Osteoblast (primary cell): ENCODE data around the gene TARBP1. TPM values are rescaled to one million over a fixed set of nuclear protein-coding genes. Genes with fewer than 3 reads are reported as not detected.
A peak's percentile ranks its signal among the peaks of the same experiment; 100 is the strongest.
"Not testable (repeated sequence)": the region's sequence is repeated elsewhere in the genome, so short reads cannot be mapped to it uniquely, and the experiment has no call there.

ENCODE experiments used
- DNase-seq: peaks from one replicate; pipeline ENCODE4 v3.0.0; 2011; ENCODE audit warnings: low spot score, mixed read lengths; ENCODE audit not compliant: insufficient read length; ENCODE audit errors: missing footprints
- H2AFZ ChIP-seq: 2 replicates; pipeline ENCODE4 v1.6.0; 2011; ENCODE audit warnings: mild to moderate bottlenecking, low read length
- H3K27ac ChIP-seq: 2 replicates; pipeline ENCODE4 v1.5.1; 2011; ENCODE audit warnings: mild to moderate bottlenecking, low read depth, low read length, moderate library complexity
- H3K27me3 ChIP-seq: 2 replicates; pipeline ENCODE4 v1.6.0; 2012; ENCODE audit warnings: mild to moderate bottlenecking, control low read depth, inconsistent platforms, low read length, moderate library complexity; ENCODE audit not compliant: insufficient read depth
- H3K36me3 ChIP-seq: 2 replicates; pipeline ENCODE4 v1.5.1; 2011; ENCODE audit warnings: mild to moderate bottlenecking, low read length, control low read depth, moderate library complexity; ENCODE audit not compliant: insufficient read depth
- H3K4me1 ChIP-seq: 2 replicates; pipeline ENCODE4 v1.5.1; 2011; ENCODE audit warnings: mild to moderate bottlenecking, low read length, control low read depth, moderate library complexity; ENCODE audit not compliant: insufficient read depth
- H3K4me2 ChIP-seq: 2 replicates; pipeline ENCODE4 v1.6.0; 2011; ENCODE audit warnings: mild to moderate bottlenecking, low read length; ENCODE audit not compliant: insufficient read depth
- H3K4me3 ChIP-seq: fragments of 200-600 bp; sonication (generic); 3 replicates; pipeline ENCODE4 v1.5.1; 2012; ENCODE audit warnings: mild to moderate bottlenecking, low read length, inconsistent platforms; ENCODE audit not compliant: insufficient read depth
- H3K79me2 ChIP-seq: 2 replicates; pipeline ENCODE4 v1.6.0; 2012; ENCODE audit warnings: mild to moderate bottlenecking, low read length, control low read depth, inconsistent platforms; ENCODE audit not compliant: insufficient read depth
- H3K9me3 ChIP-seq: 2 replicates; pipeline ENCODE4 v1.5.1; 2011; ENCODE audit warnings: low read depth, low read length, control low read depth
- H4K20me1 ChIP-seq: 2 replicates; pipeline ENCODE4 v1.6.0; 2012; ENCODE audit warnings: mild to moderate bottlenecking, low read length, control low read depth; ENCODE audit not compliant: insufficient read depth
- total RNA-seq: library from RNA; depleted of rRNA; stranded (reverse); fragments of >200 nt; gene quantifications from 2 replicates; pipeline ENCODE4 v1.2.3, GENCODE V29; 2012
- TF ChIP-seq, protein P1 (sequence below): IDR thresholded peaks from 2 replicates; pipeline ENCODE4 v1.5.1; 2011; ENCODE audit warnings: mild to moderate bottlenecking, low read depth, low read length, moderate library complexity; ENCODE audit errors: extremely low read depth

TARBP1 gene
- total RNA-seq, 1 donor: 29.7 TPM

DNA sequence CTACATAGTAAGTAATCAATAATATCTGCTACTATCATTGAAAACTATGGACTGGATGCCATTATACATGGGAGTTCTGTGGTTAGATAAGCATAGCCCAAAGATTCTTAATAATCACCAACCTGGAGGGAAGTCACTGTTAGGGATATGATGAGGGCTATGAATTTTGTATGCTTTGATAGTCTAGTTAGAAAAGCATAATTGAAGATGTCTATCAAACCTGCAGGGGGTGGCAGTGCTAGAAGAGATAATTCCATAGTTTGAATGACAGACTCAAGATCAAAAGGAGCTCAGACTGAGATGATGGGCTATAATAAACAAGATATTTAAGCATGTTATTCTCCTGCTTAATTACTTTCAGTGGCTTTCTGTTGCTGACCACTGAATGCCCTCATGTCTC lies 121.1 kb downstream of the TARBP1 start:
- no peak overlapping the region for H3K4me2 ChIP-seq
- TF ChIP-seq, protein P1, sequence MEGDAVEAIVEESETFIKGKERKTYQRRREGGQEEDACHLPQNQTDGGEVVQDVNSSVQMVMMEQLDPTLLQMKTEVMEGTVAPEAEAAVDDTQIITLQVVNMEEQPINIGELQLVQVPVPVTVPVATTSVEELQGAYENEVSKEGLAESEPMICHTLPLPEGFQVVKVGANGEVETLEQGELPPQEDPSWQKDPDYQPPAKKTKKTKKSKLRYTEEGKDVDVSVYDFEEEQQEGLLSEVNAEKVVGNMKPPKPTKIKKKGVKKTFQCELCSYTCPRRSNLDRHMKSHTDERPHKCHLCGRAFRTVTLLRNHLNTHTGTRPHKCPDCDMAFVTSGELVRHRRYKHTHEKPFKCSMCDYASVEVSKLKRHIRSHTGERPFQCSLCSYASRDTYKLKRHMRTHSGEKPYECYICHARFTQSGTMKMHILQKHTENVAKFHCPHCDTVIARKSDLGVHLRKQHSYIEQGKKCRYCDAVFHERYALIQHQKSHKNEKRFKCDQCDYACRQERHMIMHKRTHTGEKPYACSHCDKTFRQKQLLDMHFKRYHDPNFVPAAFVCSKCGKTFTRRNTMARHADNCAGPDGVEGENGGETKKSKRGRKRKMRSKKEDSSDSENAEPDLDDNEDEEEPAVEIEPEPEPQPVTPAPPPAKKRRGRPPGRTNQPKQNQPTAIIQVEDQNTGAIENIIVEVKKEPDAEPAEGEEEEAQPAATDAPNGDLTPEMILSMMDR: no peak
- DNase-seq: no peak

DNA sequence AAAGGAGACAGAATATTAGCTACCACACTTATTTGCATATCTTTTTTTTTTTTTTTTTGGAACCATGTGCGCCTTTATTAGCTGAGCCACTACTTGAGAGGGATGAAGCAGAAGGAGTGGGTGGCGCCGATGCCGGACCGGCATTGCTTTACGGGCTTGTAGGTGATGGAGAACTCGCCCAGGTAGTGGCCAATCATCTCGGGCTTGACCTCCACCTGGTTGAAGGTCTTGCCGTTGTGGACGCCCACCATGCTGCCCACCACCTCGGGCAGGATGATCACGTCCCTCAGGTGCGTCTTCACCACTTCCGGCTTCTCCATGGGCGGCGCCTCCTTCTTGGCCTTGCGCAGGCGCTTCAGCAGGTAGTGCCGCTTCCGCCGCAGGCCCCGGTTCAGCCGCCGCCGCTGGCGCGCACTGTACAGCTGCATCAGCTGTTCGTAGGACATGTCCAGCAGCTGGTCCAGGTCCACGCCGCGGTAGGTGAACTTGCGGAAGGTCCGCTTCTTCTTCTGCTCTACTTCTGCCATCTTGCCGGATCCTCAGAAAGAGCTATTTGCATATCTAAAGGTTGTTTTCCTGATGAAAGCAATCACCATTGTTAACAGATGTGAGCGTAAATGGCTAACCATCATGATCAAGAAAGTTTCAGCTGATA lies 122.2 kb downstream of the TARBP1 start:
- DNase-seq: not testable (repeated sequence)

More for the DNA sequence above, 121.1 kb downstream of the TARBP1 start:
- H3K4me1 ChIP-seq: no peaks in the 10 kb centered on the region
- H3K36me3 ChIP-seq: no peaks in the 10 kb centered on the region
- no peak overlapping the region for H3K4me3 ChIP-seq
- peaks cover 11% of the 10 kb centered on the region for H3K27me3 ChIP-seq
- H2AFZ ChIP-seq: no peak overlapping the region
- no peak overlapping the region for H3K27ac ChIP-seq
- H3K9me3 ChIP-seq: no peaks in the 10 kb centered on the region
- H3K79me2 ChIP-seq: no peaks in the 10 kb centered on the region
- no peaks in the 10 kb centered on the region for H4K20me1 ChIP-seq

DNA sequence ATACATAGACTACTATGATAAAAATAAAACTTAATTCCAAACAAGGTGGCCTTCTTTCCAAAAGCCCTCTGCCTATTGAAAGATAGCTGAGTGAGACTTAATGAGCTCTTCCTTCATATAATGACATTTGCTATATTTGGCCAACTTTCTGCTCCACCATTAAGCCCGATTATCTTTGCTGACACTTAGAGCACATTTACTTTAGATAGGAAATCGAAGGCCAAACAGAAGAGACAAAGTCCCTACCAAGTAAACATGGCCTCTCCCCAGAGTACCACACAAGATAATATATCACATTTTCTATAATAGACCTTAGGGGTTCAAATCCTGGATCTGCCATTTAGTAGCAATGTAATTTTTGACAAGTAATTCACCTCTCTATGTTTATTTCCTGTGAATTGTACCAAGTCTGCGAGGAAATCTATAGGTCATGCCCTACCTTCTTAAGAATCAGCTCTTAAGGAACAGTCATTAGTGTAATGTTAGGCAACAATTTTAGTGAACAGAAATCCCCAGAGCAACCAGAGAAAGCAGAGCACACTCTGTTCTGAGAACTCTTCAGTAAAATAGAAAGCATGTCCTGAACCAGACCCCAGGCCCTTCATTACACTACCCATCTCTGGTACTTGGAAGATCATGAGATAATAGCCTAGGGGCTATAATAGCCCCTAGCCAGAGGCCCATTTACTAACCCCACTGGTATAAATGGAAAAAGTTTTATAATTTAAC lies 123.0 kb downstream of the TARBP1 start:
- no peak overlapping the region for H3K27ac ChIP-seq
- no peaks in the 10 kb centered on the region for H3K9me3 ChIP-seq
- H3K36me3 ChIP-seq: no peaks in the 10 kb centered on the region
- H3K4me3 ChIP-seq: no peak overlapping the region
- TF ChIP-seq, protein P1: no peak
- H3K4me2 ChIP-seq: no peak overlapping the region
- H3K4me1 ChIP-seq: no peaks in the 10 kb centered on the region
- H3K79me2 ChIP-seq: no peaks in the 10 kb centered on the region
- H4K20me1 ChIP-seq: no peaks in the 10 kb centered on the region
- no peak overlapping the region for H2AFZ ChIP-seq
- no peak for DNase-seq
- peaks cover 11% of the 10 kb centered on the region for H3K27me3 ChIP-seq

More for the DNA sequence above, 122.2 kb downstream of the TARBP1 start:
- H4K20me1 ChIP-seq, H3K27ac ChIP-seq, H3K9me3 ChIP-seq, H3K4me1 ChIP-seq, H3K79me2 ChIP-seq, H3K36me3 ChIP-seq: not testable (repeated sequence)
- Histone ChIP-seq H3K27me3 (peaks cover 11% of the 10 kb centered on the region), H3K4me2 (peak overlapping the region; percentile 50), H3K4me3 (peak overlapping the region; percentile 57), H2AFZ (peak overlapping the region; percentile 82)

DNA sequence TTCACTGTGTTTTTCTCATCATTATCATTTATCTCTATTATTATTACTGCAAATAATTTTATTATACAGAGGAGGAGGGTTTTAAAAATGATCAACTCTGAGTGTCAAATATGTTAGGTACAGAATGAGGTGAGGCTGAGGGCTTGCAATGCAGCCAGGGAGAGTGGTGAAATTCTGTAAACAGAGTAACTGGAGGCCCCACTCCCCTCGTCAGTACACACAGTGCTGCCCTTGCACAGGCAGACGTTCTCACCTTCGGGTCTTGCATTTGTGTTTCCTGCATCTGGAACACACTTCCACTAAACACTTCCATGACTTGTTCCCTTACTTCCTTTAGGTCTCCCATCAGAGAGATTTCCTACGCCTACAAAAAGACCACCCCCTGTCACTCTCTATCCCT lies 130.0 kb downstream of the TARBP1 start:
- Histone ChIP-seq H3K9me3 (no peaks in the 10 kb centered on the region), H3K36me3 (no peaks in the 10 kb centered on the region), H3K4me2 (no peak overlapping the region), H3K79me2 (no peaks in the 10 kb centered on the region), H2AFZ (no peak overlapping the region), H3K27me3 (no peaks in the 10 kb centered on the region), H3K4me3 (no peak overlapping the region), H4K20me1 (no peaks in the 10 kb centered on the region), H3K27ac (no peak overlapping the region), H3K4me1 (no peaks in the 10 kb centered on the region)
- DNase-seq: no peak
- TF ChIP-seq, protein P1: no peak
